HG02840 (cell line): ENCODE results near the gene EXOC3.
"Not testable (repeated sequence)": the region's sequence is repeated elsewhere in the genome, so short reads cannot be mapped to it uniquely, and the experiment has no call there.

Experiments
- ATAC-seq: cut with Tn5 transposase; IDR thresholded peaks from one replicate; pipeline ENCODE4 v1.9.1; 2021; ENCODE audit warnings: mild to moderate bottlenecking, moderate library complexity, moderate number of reproducible peaks; ENCODE audit not compliant: unreplicated experiment, low FRiP score

The EXOC3 gene

DNA sequence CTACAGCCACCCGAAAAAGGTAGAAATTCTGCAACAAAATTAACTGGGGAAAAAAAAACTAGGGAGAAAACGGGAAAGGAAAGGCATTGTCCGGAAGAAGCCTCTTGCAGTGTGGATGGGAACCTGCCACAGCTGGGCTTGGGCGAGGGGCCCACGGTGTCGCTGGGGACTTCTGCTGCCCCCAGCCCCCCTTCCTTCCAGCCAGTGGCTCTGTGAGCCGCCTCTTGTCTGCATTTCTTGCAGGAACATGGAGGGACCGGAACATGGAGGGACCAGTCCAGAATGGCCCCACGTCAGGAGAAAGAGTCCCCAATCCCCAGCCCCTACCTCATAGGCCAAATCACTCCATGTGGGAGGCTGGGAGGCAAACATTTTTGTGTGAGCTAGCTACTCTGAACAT lies 36.9 kb upstream of the EXOC3 start:
- no peak for ATAC-seq

- ATAC-seq, result no peak
Measured at GRCh38 chr5:407051-407450, 35.9 kb upstream of the EXOC3 start.

- no peak for ATAC-seq
Measured at GRCh38 chr5:407801-408268, 35.1 kb upstream of the EXOC3 start.

GRCh38 chr5:410911-411517 lies 32.0 kb upstream of the EXOC3 start:
- no peak for ATAC-seq

- ATAC-seq, result no peak
Measured at GRCh38 chr5:411728-412127, 31.2 kb upstream of the EXOC3 start.

GRCh38 chr5:414991-415927 lies 27.7 kb upstream of the EXOC3 start:
- ATAC-seq, result not testable (repeated sequence)

GRCh38 chr5:415928-416635 lies 26.9 kb upstream of the EXOC3 start:
- ATAC-seq, result no peak

GRCh38 chr5:416636-416960 lies 26.4 kb upstream of the EXOC3 start:
- no peak for ATAC-seq

GRCh38 chr5:417301-418161 lies 25.4 kb upstream of the EXOC3 start:
- ATAC-seq, result no peak

- ATAC-seq, result no peak
Measured at GRCh38 chr5:418162-419121, 24.5 kb upstream of the EXOC3 start.

- no peak for ATAC-seq
Measured at GRCh38 chr5:419970-420369, 23.0 kb upstream of the EXOC3 start.

DNA sequence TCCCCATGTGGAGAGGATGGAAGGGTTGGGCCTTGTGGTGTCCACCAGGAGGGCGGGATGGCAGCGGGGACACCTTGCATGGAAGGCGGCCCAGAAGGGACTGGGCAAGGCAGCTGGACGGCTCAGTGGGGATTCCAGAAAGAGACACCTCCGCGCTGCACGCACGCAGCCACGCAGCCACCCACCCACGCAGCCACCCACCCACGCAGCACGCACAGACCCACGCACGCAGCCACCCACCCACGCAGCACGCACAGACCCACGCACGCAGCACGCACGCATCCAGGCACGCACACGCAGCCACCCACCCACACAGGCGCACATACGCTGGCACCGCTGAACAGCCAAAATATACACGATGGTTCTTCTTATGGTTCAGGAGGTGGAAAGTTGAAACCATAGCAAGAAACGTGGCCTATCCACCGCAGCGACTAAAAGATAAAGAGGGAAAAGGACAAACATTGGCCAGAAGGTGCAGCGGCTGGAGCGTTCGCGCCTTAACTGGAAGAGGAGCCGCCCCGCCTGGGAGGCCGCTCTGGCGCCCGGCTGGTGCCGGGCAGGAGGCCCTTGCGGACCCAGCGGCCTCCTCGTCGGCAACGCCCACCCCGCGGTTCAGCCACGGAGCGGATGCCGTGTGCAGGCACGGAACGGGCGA lies 22.2 kb upstream of the EXOC3 start:
- ATAC-seq, result no peak

GRCh38 chr5:421287-421880 lies 21.6 kb upstream of the EXOC3 start:
- no peak for ATAC-seq

- ATAC-seq, result no peak
Measured at GRCh38 chr5:421901-422300, 21.1 kb upstream of the EXOC3 start.

DNA sequence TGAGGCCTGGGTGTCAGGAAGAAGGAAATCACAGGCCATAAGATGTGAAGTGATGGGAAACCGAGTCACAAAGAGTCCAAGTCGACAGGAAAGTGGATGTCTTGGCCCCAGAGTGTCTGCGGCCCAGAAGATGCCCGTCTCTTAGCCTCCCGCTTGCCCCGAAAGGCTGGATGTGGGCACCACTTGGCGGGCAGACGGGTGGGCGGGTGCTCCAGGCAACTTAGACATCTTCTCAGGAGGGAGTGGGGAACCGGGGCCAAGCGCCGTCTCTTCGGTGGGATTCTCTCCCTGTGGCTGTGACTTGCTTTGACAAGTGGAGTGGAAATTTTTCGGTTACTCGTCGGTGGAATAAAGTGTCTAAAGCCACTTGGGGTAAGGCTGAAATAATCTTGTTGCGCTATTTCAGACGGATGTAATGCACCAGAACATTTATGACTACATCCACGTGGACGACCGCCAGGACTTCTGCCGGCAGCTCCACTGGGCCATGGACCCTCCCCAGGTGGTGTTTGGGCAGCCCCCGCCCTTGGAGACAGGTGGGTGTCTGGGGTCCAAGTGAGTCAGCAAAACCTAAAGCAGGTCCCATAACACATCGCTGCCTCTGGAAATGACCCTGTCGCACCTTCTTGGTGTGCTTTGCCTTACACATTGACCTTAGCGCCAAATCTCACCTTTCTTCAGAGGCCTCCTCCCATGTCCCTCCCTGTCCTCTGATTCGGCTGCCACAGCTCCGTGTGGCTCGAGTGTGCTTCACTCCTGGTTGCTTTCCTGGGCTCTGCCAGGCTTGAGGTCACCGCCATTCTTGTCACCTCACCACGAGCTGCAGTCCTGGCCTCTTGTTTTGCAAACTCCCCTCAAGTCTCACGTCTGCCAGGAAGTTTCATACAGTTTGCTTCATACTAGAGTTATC lies 20.4 kb upstream of the EXOC3 start:
- no peak for ATAC-seq

DNA sequence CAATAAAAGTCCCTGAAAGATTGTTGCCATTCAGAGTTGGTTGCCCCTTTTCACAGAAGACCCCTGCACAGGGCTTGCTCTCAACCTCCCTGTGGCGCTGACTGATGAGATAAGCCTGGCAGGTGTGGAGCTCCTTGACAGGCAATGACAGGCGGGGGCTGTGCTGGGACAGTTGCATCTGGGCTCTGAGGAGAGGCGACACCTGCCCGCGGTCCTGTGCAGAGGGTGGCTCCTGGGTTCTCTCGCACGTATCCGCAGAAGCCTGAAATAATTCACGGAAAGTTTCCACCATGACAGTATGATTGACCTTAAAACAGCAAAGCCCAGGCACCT lies 19.8 kb upstream of the EXOC3 start:
- ATAC-seq, result no peak

GRCh38 chr5:423626-424261 lies 19.2 kb upstream of the EXOC3 start:
- ATAC-seq, result no peak
